SKM-1 treated with dmso at 0.1 percent for 144 hours (cell line): Measurements from ENCODE around the gene PDLIM7.

Source experiments
- DNase-seq: peaks from one replicate; lab custom pipeline; 2025; ENCODE audit not compliant: unreplicated experiment; lab: John Stamatoyannopoulos, UW

The PDLIM7 gene

DNA sequence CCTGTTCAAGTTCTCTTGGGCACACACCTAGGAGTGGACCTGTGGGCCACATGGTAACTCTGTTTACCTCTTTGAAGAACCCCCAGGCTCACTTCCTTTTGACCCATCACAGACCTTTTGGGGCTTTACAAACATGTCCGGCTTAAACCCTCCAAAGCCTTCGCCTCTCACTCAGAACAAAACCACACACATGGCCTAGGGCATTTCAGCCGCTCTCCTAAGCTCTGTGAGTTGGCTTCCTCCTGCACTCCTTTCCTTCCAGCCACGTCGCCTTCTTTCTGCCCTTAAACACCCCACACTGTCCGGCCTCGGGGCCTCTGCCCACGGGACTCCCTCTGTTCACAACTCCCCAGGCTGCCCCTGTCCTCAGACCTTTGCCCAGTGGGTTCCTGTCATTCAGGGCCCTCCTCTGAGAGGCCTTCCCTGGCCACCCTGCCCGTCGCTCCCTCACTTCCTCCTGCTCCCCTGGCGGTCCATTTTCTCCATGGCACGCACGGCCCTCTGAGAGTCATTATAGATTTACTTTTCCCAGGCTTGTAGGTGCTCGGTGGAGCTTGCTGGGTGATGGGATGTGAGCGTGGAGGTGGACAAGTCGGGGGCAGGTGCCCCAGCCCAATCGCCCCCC is 10.3 kb upstream of the PDLIM7 start:
- no peak for DNase-seq

GRCh38 chr5:177507165-177507564 is 9.8 kb upstream of the PDLIM7 start:
- DNase-seq: peak; percentile 17

DNA sequence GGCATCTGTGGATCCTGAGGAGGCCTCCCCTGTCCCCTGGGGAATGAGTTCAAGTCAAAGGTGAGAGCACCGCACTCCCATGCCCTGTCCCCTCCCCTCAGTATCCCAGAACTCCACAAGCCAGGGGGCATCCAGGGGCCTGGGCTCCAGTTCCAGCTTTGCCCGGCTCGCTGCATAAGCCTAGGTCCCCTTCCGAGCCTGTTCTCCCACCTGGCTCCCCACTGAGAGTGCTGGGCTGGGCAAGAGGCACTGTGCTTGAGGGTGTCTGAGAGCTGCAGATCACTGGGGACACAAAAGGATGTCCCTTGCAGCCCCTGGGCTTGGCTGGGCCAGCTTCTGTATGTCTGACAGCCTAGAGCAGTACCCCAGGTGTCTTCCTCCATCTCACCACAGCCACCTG is 7.7 kb upstream of the PDLIM7 start:
- no peak for DNase-seq

GRCh38 chr5:177504086-177505056 is 7.0 kb upstream of the PDLIM7 start:
- DNase-seq: no peak

GRCh38 chr5:177503351-177504085 is 6.1 kb upstream of the PDLIM7 start:
- no peak for DNase-seq

- DNase-seq: no peak
These were observed 5.5 kb upstream of the PDLIM7 start for GRCh38 chr5:177502886-177503285.

GRCh38 chr5:177501874-177502678 is 4.7 kb upstream of the PDLIM7 start:
- DNase-seq: no peak

- DNase-seq: peak; percentile 73
These were observed 3.5 kb upstream of the PDLIM7 start for GRCh38 chr5:177500685-177501522.

- DNase-seq: no peak
These were observed 2.4 kb upstream of the PDLIM7 start for GRCh38 chr5:177499842-177500241.

GRCh38 chr5:177498013-177498787 is 796 bp upstream of the PDLIM7 start:
- no peak for DNase-seq

- DNase-seq: peak; percentile 40
These were observed 595 bp downstream of the PDLIM7 start for GRCh38 chr5:177496727-177497291.

- DNase-seq: no peak
These were observed 1.2 kb downstream of the PDLIM7 start for GRCh38 chr5:177496070-177496726.

GRCh38 chr5:177495243-177496060 is 2.0 kb downstream of the PDLIM7 start:
- no peak for DNase-seq

- peak; percentile 86 for DNase-seq
These were observed 2.8 kb downstream of the PDLIM7 start for GRCh38 chr5:177494346-177495195.

DNA sequence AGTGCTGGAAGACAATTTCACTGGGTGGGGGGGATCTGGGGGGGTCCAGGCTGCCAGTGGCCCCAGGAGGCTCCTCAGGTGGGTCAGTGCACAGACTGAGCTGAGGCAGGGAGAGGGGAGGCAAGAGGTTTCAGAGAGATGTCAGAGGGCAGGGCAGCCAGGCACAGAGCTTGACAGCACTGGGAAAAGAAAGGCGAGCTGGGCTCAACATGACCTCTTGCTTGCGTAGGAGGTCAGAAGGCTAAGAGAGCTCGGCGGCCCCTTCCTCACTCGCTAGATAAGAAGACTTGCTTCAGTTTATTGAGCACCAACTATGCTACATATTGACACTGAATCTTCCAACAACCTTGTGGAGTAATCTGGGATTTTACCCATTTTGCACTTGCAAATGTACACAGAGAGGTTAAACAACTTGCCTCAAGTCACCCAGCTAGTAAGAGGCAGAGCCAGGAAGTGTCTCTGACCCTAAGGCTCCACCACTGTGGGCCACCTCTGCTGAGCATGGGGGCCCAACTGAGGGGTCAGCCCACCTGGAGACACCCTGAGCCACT is 3.5 kb downstream of the PDLIM7 start:
- DNase-seq: no peak

DNA sequence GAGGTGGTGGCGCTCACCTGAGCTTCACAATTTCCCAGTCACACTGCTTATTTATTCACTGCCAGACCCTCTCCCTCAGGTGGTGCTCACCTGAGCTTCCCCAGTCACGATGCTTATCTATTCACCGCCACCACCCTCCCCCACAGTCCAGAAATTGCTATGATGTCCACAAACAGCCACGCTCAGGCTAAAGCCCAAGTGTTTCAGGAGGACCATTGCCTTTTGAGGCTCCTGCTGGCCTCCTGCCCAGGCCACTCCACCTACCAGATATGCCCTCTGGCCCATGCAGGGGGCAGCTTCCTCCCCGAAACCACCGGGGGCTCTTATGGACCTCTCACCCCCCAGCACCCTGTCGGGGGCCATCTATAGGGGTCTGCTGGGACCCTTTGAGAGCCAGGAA is 4.6 kb downstream of the PDLIM7 start:
- DNase-seq: no peak
